HEK293 (cell line): ENCODE measurements around the gene FGF12.

Experiments
- CTCF ChIA-PET: fragments of 350-600 bp; formaldehyde crosslinking; extraction: SDS; loops from one replicate; lab custom pipeline; 2021; ENCODE audit warnings: antibody characterized with exemption; lab: Yijun Ruan, JAX
- POLR2A ChIA-PET: fragments of 300-600 bp; formaldehyde crosslinking; extraction: SDS; loops from one replicate; lab custom pipeline; 2020; ENCODE audit warnings: antibody characterized with exemption, inconsistent platforms; lab: Yijun Ruan, JAX
- H3K27ac ChIP-seq: fragments of 200-500 bp; sonication (Bioruptor generic); 2 replicates; pipeline ENCODE4 v1.5.1; 2014; ENCODE audit warnings: low read depth, low read length, control low read depth, inconsistent platforms; ENCODE audit errors: extremely low read depth
- H3K36me3 ChIP-seq, 2 experiments: fragments of 200-500 bp in 1 of 2; sonication (Bioruptor generic) in 1 of 2; 1 replicate in 1 of 2; 2 replicates in 1 of 2; pipeline ENCODE4 v1.5.1; 2014 to 2017; ENCODE audit warnings: inconsistent platforms in 2 of 2, low read length in 2 of 2; ENCODE audit not compliant: control insufficient read depth in 2 of 2, insufficient read depth in 1 of 2
- H3K4me1 ChIP-seq: fragments of 200-500 bp; sonication (Bioruptor generic); 2 replicates; pipeline ENCODE4 v1.5.1; 2014; ENCODE audit warnings: mild to moderate bottlenecking, low read length, inconsistent platforms; ENCODE audit not compliant: control insufficient read depth, insufficient read depth
- H3K4me3 ChIP-seq: 2 replicates; pipeline ENCODE4 v1.5.1; 2011; ENCODE audit warnings: low read depth, mild to moderate bottlenecking, control low read depth, low read length, moderate library complexity
- H3K9me3 ChIP-seq: fragments of 200-500 bp; sonication (Bioruptor generic); 2 replicates; pipeline ENCODE4 v1.5.1; 2014; ENCODE audit warnings: low read depth, low read length, inconsistent platforms; ENCODE audit not compliant: control insufficient read depth, insufficient read depth
- BCL11B ChIP-seq: fragments of 450-650 bp; formaldehyde crosslinking; IDR thresholded peaks from 2 replicates; pipeline ENCODE4 v1.5.1; 2016; ENCODE audit warnings: low read depth, missing biosample characterization, missing genetic modification characterization
- EGR2 ChIP-seq: fragments of 450-650 bp; formaldehyde crosslinking; IDR thresholded peaks from 2 replicates; pipeline ENCODE4 v1.5.1; 2016; ENCODE audit warnings: low read depth, missing biosample characterization, missing genetic modification characterization
- GLIS2 ChIP-seq: fragments of 450-650 bp; formaldehyde crosslinking; IDR thresholded peaks from 2 replicates; pipeline ENCODE4 v1.5.1; 2016; ENCODE audit warnings: missing biosample characterization, missing genetic modification characterization
- KLF16 ChIP-seq: fragments of 450-650 bp; formaldehyde crosslinking; IDR thresholded peaks from 2 replicates; pipeline ENCODE4 v1.5.1; 2017; ENCODE audit warnings: missing biosample characterization, missing genetic modification characterization
- MEIS1 ChIP-seq: sonication (generic); formaldehyde crosslinking; IDR thresholded peaks from 2 replicates; pipeline ENCODE4 v1.8.1; 2022; ENCODE audit warnings: missing genetic modification reagents, mild to moderate bottlenecking, borderline replicate concordance
- MYNN ChIP-seq: fragments of 450-650 bp; formaldehyde crosslinking; IDR thresholded peaks from 2 replicates; pipeline ENCODE4 v1.5.1; 2016; ENCODE audit warnings: missing biosample characterization, missing genetic modification characterization, borderline replicate concordance
- REPIN1 ChIP-seq: fragments of 450-650 bp; formaldehyde crosslinking; IDR thresholded peaks from 2 replicates; pipeline ENCODE4 v1.5.1; 2017; ENCODE audit warnings: missing biosample characterization, missing genetic modification characterization, low read depth
- ZBTB1 ChIP-seq: fragments of 450-650 bp; formaldehyde crosslinking; IDR thresholded peaks from 2 replicates; pipeline ENCODE4 v1.5.1; 2016; ENCODE audit warnings: missing biosample characterization, missing genetic modification characterization
- ZBTB48 ChIP-seq: fragments of 450-650 bp; formaldehyde crosslinking; IDR thresholded peaks from 2 replicates; pipeline ENCODE4 v1.5.1; 2016; ENCODE audit warnings: missing biosample characterization, missing genetic modification characterization
- ZFP37 ChIP-seq: fragments of 450-650 bp; formaldehyde crosslinking; IDR thresholded peaks from 2 replicates; pipeline ENCODE4 v1.5.1; 2016; ENCODE audit warnings: missing biosample characterization, missing genetic modification characterization
- ZNF138 ChIP-seq: fragments of 450-650 bp; formaldehyde crosslinking; IDR thresholded peaks from 2 replicates; pipeline ENCODE4 v1.5.1; 2016; ENCODE audit warnings: missing biosample characterization, missing genetic modification characterization, borderline replicate concordance
- ZNF155 ChIP-seq: fragments of 450-650 bp; formaldehyde crosslinking; IDR thresholded peaks from 2 replicates; pipeline ENCODE4 v1.5.1; 2016; ENCODE audit warnings: missing biosample characterization, missing genetic modification characterization
- ZNF184 ChIP-seq: fragments of 450-650 bp; IDR thresholded peaks from 2 replicates; pipeline ENCODE4 v1.5.1; 2018; ENCODE audit warnings: missing biosample characterization, mild to moderate bottlenecking, missing genetic modification characterization
- ZNF202 ChIP-seq: fragments of 450-650 bp; formaldehyde crosslinking; IDR thresholded peaks from 2 replicates; pipeline ENCODE4 v1.5.1; 2016; ENCODE audit warnings: missing biosample characterization, missing genetic modification characterization, borderline replicate concordance
- ZNF221 ChIP-seq: fragments of 450-650 bp; formaldehyde crosslinking; IDR thresholded peaks from 2 replicates; pipeline ENCODE4 v1.5.1; 2017; ENCODE audit warnings: missing biosample characterization, missing genetic modification characterization, borderline replicate concordance
- ZNF23 ChIP-seq: fragments of 450-650 bp; formaldehyde crosslinking; IDR thresholded peaks from 2 replicates; pipeline ENCODE4 v1.5.1; 2016; ENCODE audit warnings: missing biosample characterization, missing genetic modification characterization, borderline replicate concordance
- ZNF274 ChIP-seq, 2 experiments: fragments of 200-500 bp in 1 of 2; fragments of 450-650 bp in 1 of 2; sonication (Bioruptor generic) in 1 of 2; formaldehyde crosslinking in 1 of 2; IDR thresholded peaks; 2 replicates each; pipeline versions ENCODE4 v1.5.1 to v1.6.1; 2014 to 2016; ENCODE audit warnings: borderline replicate concordance in 1 of 2, inconsistent platforms in 1 of 2, low read length in 1 of 2, missing biosample characterization in 1 of 2, missing genetic modification characterization in 1 of 2
- ZNF324 ChIP-seq: fragments of 450-650 bp; formaldehyde crosslinking; IDR thresholded peaks from 2 replicates; pipeline ENCODE4 v1.5.1; 2016; ENCODE audit warnings: missing biosample characterization, missing genetic modification characterization
- ZNF341 ChIP-seq: fragments of 450-650 bp; formaldehyde crosslinking; IDR thresholded peaks from 2 replicates; pipeline ENCODE4; 2016; ENCODE audit warnings: low read depth, missing biosample characterization, missing genetic modification characterization
- ZNF366 ChIP-seq: fragments of 450-650 bp; formaldehyde crosslinking; conservative IDR thresholded peaks from 2 replicates; pipeline ENCODE4 v1.5.1; 2016; ENCODE audit warnings: missing biosample characterization, missing genetic modification characterization
- ZNF391 ChIP-seq: fragments of 450-650 bp; formaldehyde crosslinking; IDR thresholded peaks from 2 replicates; pipeline ENCODE4 v1.5.1; 2016; ENCODE audit warnings: low read depth, missing biosample characterization, missing genetic modification characterization, borderline replicate concordance
- ZNF473 ChIP-seq: fragments of 450-650 bp; formaldehyde crosslinking; IDR thresholded peaks from 2 replicates; pipeline ENCODE4 v1.5.1; 2017; ENCODE audit warnings: missing biosample characterization, missing genetic modification characterization
- ZNF529 ChIP-seq: fragments of 450-650 bp; formaldehyde crosslinking; IDR thresholded peaks from 2 replicates; pipeline ENCODE4 v1.5.1; 2017; ENCODE audit warnings: missing genetic modification characterization, missing biosample characterization; ENCODE audit not compliant: insufficient replicate concordance
- ZNF548 ChIP-seq: fragments of 450-650 bp; formaldehyde crosslinking; IDR thresholded peaks from 2 replicates; pipeline ENCODE4 v1.5.1; 2016; ENCODE audit warnings: missing biosample characterization, missing genetic modification characterization
- ZNF621 ChIP-seq: fragments of 450-650 bp; formaldehyde crosslinking; IDR thresholded peaks from 2 replicates; pipeline ENCODE4 v1.5.1; 2017; ENCODE audit warnings: missing biosample characterization, missing genetic modification characterization
- ZNF658 ChIP-seq: fragments of 450-650 bp; formaldehyde crosslinking; IDR thresholded peaks from 2 replicates; pipeline ENCODE4; 2016; ENCODE audit warnings: missing biosample characterization, missing genetic modification characterization
- ZNF664 ChIP-seq: fragments of 450-650 bp; formaldehyde crosslinking; IDR thresholded peaks from 2 replicates; pipeline ENCODE4 v1.5.1; 2016; ENCODE audit warnings: missing biosample characterization, missing genetic modification characterization
- TF ChIP-seq, protein P1 (sequence below): fragments of 450-650 bp; formaldehyde crosslinking; IDR thresholded peaks from 2 replicates; pipeline ENCODE4 v1.5.1; 2017; ENCODE audit warnings: missing biosample characterization, missing genetic modification characterization
- TF ChIP-seq, protein P2 (sequence below): fragments of 450-650 bp; formaldehyde crosslinking; IDR thresholded peaks from 2 replicates; pipeline ENCODE4 v1.5.1; 2016; ENCODE audit warnings: missing biosample characterization, missing genetic modification characterization
- TF ChIP-seq, protein P3 (sequence below): fragments of 450-650 bp; formaldehyde crosslinking; IDR thresholded peaks from 2 replicates; pipeline ENCODE4 v1.5.1; 2016; ENCODE audit warnings: missing biosample characterization, missing genetic modification characterization
- TF ChIP-seq, protein P4 (sequence below): fragments of 450-650 bp; formaldehyde crosslinking; IDR thresholded peaks from 2 replicates; pipeline ENCODE4 v1.5.1; 2016; ENCODE audit warnings: missing biosample characterization, missing genetic modification characterization, borderline replicate concordance
- TF ChIP-seq, protein P5 (sequence below): fragments of 450-650 bp; formaldehyde crosslinking; IDR thresholded peaks from 2 replicates; pipeline ENCODE4 v1.5.1; 2017; ENCODE audit warnings: missing biosample characterization, missing genetic modification characterization

FGF12 gene

DNA sequence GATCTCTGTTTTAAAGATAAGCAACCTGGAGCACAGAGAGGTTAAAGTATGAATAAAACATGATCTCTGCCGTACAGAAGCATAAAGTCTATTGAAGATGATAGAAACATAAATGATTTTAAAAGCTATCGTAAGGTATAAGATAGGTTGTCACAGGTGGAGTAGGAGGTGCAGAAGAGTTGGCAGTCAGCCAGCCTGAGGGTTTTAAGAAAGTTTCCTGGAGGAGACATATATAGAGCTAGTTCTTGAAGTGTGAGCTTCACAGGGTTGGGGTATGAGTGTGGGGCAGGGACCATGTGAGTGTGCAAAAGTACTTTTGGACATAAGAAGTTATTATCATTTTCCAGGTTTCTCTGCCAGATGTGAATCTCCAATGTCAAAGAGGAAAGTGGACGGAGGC, 3.9 kb upstream of the FGF12 start:
- no peaks in the 10 kb centered on the region for H3K9me3 ChIP-seq
- CTCF ChIA-PET, result no interaction called here
- TF ChIP-seq ZNF664 (tag by site-specific recombination), result no peak
- no peak for TF ChIP-seq ZNF138 (tag by site-specific recombination)
- TF ChIP-seq, protein P1, sequence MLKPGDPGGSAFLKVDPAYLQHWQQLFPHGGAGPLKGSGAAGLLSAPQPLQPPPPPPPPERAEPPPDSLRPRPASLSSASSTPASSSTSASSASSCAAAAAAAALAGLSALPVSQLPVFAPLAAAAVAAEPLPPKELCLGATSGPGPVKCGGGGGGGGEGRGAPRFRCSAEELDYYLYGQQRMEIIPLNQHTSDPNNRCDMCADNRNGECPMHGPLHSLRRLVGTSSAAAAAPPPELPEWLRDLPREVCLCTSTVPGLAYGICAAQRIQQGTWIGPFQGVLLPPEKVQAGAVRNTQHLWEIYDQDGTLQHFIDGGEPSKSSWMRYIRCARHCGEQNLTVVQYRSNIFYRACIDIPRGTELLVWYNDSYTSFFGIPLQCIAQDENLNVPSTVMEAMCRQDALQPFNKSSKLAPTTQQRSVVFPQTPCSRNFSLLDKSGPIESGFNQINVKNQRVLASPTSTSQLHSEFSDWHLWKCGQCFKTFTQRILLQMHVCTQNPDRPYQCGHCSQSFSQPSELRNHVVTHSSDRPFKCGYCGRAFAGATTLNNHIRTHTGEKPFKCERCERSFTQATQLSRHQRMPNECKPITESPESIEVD (tag by site-specific recombination), result no peak
- TF ChIP-seq ZNF658, result no peak
- no peak for TF ChIP-seq ZNF155 (tag by site-specific recombination)
- no peak for TF ChIP-seq ZNF274 (IDR thresholded peaks at IDR 0.05; ENCODE audit: low read length)
- TF ChIP-seq ZNF274 (tag by site-specific recombination; IDR thresholded peaks at IDR 0.05; ENCODE audit: borderline replicate concordance), result no peak
- no peak for TF ChIP-seq BCL11B
- no peak for TF ChIP-seq KLF16 (tag by site-specific recombination)
- no peak for TF ChIP-seq ZNF391 (tag by site-specific recombination)
- TF ChIP-seq MYNN, result no peak
- no peak for TF ChIP-seq ZBTB48 (tag by site-specific recombination)
- TF ChIP-seq ZNF341 (tag by site-specific recombination), result no peak
- TF ChIP-seq ZNF473 (tag by site-specific recombination), result no peak
- TF ChIP-seq ZNF621 (tag by site-specific recombination), result no peak
- no peak for TF ChIP-seq ZNF366 (tag by site-specific recombination)
- no peak for TF ChIP-seq REPIN1 (tag by site-specific recombination)
- TF ChIP-seq, protein P2, sequence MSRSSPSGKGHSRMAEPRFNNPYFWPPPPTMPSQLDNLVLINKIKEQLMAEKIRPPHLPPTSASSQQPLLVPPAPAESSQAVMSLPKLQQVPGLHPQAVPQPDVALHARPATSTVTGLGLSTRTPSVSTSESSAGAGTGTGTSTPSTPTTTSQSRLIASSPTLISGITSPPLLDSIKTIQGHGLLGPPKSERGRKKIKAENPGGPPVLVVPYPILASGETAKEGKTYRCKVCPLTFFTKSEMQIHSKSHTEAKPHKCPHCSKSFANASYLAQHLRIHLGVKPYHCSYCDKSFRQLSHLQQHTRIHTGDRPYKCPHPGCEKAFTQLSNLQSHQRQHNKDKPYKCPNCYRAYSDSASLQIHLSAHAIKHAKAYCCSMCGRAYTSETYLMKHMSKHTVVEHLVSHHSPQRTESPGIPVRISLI (tag by site-specific recombination), result no peak
- no peak for TF ChIP-seq ZNF184 (tag by site-specific recombination)
- TF ChIP-seq MEIS1 (CRISPR knock-in tag), result no peak
- no peak for TF ChIP-seq ZNF202 (tag by site-specific recombination)
- H3K36me3 ChIP-seq, result no peaks in the 10 kb centered on the region
- POLR2A ChIA-PET, result no interaction called here
- no peaks in the 10 kb centered on the region for H3K4me1 ChIP-seq
- H3K4me3 ChIP-seq, result no peak overlapping the region
- no peak overlapping the region for H3K27ac ChIP-seq

DNA sequence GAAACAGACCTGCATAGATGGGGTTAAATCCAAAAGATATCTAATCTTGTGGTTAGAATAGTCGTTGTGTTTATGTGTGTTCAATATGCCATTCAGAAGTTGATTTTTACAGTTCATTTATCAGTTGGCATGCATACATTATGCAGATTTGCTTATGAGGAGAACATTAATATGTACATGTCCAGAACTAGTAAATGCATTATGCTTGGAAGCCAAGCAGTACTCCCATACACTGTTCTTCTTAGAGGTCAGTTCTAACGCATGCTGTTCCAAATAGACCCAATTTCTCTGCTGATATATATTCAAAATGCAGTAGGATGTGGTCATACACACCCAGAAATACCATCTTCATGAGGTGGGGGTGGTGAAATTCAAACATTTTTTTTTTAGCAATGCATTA, 956 bp downstream of the FGF12 start:
- Histone ChIP-seq H3K36me3 (no peaks in the 10 kb centered on the region), H3K4me3 (no peak overlapping the region), H3K9me3 (no peaks in the 10 kb centered on the region), H3K4me1 (no peaks in the 10 kb centered on the region), H3K27ac (no peak overlapping the region)
- CTCF ChIA-PET, result no interaction called here
- POLR2A ChIA-PET, result no interaction called here
- TF ChIP-seq ZNF324 (tag by site-specific recombination) (no peak), ZNF221 (tag by site-specific recombination) (no peak), ZBTB1 (tag by site-specific recombination) (no peak), ZFP37 (no peak), ZNF23 (tag by site-specific recombination) (no peak), GLIS2 (tag by site-specific recombination) (no peak), EGR2 (no peak), ZNF548 (tag by site-specific recombination) (no peak), REPIN1 (tag by site-specific recombination) (no peak), ZNF529 (tag by site-specific recombination) (no peak)
- TF ChIP-seq, protein P3, sequence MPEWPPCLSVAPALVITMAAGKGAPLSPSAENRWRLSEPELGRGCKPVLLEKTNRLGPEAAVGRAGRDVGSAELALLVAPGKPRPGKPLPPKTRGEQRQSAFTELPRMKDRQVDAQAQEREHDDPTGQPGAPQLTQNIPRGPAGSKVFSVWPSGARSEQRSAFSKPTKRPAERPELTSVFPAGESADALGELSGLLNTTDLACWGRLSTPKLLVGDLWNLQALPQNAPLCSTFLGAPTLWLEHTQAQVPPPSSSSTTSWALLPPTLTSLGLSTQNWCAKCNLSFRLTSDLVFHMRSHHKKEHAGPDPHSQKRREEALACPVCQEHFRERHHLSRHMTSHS (tag by site-specific recombination), result no peak
- TF ChIP-seq, protein P4, sequence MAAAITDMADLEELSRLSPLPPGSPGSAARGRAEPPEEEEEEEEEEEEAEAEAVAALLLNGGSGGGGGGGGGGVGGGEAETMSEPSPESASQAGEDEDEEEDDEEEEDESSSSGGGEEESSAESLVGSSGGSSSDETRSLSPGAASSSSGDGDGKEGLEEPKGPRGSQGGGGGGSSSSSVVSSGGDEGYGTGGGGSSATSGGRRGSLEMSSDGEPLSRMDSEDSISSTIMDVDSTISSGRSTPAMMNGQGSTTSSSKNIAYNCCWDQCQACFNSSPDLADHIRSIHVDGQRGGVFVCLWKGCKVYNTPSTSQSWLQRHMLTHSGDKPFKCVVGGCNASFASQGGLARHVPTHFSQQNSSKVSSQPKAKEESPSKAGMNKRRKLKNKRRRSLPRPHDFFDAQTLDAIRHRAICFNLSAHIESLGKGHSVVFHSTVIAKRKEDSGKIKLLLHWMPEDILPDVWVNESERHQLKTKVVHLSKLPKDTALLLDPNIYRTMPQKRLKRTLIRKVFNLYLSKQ (tag by site-specific recombination), result no peak
- TF ChIP-seq, protein P5, sequence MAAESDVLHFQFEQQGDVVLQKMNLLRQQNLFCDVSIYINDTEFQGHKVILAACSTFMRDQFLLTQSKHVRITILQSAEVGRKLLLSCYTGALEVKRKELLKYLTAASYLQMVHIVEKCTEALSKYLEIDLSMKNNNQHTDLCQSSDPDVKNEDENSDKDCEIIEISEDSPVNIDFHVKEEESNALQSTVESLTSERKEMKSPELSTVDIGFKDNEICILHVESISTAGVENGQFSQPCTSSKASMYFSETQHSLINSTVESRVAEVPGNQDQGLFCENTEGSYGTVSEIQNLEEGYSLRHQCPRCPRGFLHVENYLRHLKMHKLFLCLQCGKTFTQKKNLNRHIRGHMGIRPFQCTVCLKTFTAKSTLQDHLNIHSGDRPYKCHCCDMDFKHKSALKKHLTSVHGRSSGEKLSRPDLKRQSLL (tag by site-specific recombination), result no peak
